Omental fat pad (tissue), 4 donors: ENCODE measurements around the gene PDHX. TPM values are rescaled to one million over a fixed set of nuclear protein-coding genes. Genes with fewer than 3 reads are reported as not detected.
A peak's percentile ranks its signal among the peaks of the same experiment; 100 is the strongest.

ENCODE experiments used
- ATAC-seq: fragments of 150-250 bp; one replicate; pipeline ENCODE4 v1.9.1; 2016; ENCODE audit warnings: mild to moderate bottlenecking, moderate library complexity; ENCODE audit not compliant: low FRiP score
- DNase-seq: peaks from one replicate; pipeline ENCODE4 v3.0.0-alpha.2; 2019; ENCODE audit warnings: low spot score
- CTCF ChIP-seq, 3 donors: fragments of 450-650 bp; IDR thresholded peaks; one replicate each; pipeline ENCODE4 v1.5.1; 2016 to 2017; ENCODE audit warnings: antibody characterized with exemption in 3 of 3, mild to moderate bottlenecking in 3 of 3, moderate library complexity in 2 of 3
- total RNA-seq, 4 donors: library from RNA; depleted of rRNA; stranded (reverse); fragments of >200 nt; gene quantifications; one replicate each; pipeline ENCODE4 v1.1.0, GENCODE V29; 2016

Gene PDHX
- total RNA-seq, 4 donors from 2014 or later = 20.0 to 56.0 (median 45.3) TPM

GRCh38 chr11:34936945-34937629, 20.7 kb downstream of the PDHX start:
- no peak for TF ChIP-seq CTCF (IDR thresholded peaks at IDR 0.05)
- no peak for ATAC-seq
- no peak for DNase-seq

DNA sequence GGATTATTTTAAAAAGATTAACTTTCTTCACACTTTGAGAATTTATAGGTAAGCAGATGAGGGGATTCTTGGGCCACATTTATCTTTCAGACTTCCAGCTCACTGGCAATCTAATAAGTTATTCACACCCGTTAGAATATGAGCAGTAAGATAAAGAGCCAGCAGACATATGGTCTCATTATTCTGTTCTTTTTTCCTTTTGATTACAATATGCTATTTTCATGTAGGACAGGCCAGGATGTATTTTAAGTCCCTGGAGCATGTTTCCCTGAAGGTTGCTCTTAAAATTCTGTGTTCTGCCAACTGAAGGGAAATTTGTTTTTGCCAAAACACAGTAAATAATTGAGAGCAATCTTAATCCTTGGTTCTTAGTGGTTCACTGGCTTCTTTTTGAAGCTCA, 22.2 kb downstream of the PDHX start:
- no peak for TF ChIP-seq CTCF (IDR thresholded peaks at IDR 0.05)
- ATAC-seq (no peak), DNase-seq (no peak)

- ATAC-seq (peak; percentile 75), DNase-seq (no peak)
- no peak for TF ChIP-seq CTCF (IDR thresholded peaks at IDR 0.05)
Measured at GRCh38 chr11:34940026-34940677, 23.7 kb downstream of the PDHX start.

GRCh38 chr11:34941688-34942087, 25.3 kb downstream of the PDHX start:
- no peak for TF ChIP-seq CTCF (IDR thresholded peaks at IDR 0.05)
- DNase-seq (no peak), ATAC-seq (no peak)

GRCh38 chr11:34944692-34945091, 28.3 kb downstream of the PDHX start:
- ATAC-seq (no peak), DNase-seq (no peak)
- no peak for TF ChIP-seq CTCF (IDR thresholded peaks at IDR 0.05)

GRCh38 chr11:34948696-34949095, 32.3 kb downstream of the PDHX start:
- no peak for TF ChIP-seq CTCF (IDR thresholded peaks at IDR 0.05)
- ATAC-seq (peak; percentile 51), DNase-seq (no peak)

DNA sequence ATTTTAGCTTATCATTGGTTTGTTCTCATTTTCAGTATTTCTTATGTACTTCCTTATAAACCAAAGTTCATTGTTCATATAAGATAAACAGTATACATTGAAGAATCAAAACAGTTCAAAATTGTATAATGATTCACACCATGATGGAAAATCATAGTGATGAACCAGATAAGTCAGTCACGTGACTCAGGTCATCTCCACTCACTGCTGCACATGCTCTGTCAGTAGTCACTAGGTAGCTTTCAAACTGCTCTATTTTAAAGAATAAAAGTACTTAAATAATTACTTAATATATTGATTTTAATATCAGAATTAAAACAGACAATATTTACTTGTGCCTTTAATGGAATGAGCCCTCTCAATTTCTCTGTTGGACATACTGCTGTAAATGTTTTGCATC, 37.5 kb downstream of the PDHX start:
- TF ChIP-seq CTCF (IDR thresholded peaks at IDR 0.05) = no peak
- no peak for DNase-seq
- ATAC-seq = no peak
